ENCODE measurements around the gene DGKD.

DNA sequence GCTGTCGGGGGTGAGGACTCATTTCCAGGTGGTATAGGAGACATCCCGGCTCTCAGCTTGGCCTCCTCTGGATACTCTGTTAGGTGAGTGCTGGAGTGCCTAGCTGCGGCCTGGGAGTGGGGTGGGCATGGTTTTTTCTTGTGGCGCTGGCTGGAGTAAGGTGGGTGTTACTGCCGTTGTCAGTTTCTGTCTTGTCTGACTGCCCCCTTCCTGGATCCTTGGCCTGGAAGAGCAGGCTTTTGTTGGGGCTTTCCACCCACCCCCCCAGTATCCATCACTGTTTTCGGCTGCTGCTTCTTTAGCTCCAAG, 69.2 kb downstream of the DGKD start:
- no peak for TF ChIP-seq GATA2 (IDR thresholded peaks at IDR 0.05; ENCODE audit: low read depth, low read length)
- TF ChIP-seq GATA3 (IDR thresholded peaks at IDR 0.05; ENCODE audit: low read depth, low read length) = no peak

All from SH-SY5Y (cell line).